ENCODE results near the gene KAT6B.

Gene KAT6B

GRCh38 chr10:74824184-74824899 lies 2.1 kb upstream of the KAT6B start:
- FAIRE-seq = no peak

- no peak for FAIRE-seq
These were observed 1.5 kb upstream of the KAT6B start for GRCh38 chr10:74824900-74825370.

DNA sequence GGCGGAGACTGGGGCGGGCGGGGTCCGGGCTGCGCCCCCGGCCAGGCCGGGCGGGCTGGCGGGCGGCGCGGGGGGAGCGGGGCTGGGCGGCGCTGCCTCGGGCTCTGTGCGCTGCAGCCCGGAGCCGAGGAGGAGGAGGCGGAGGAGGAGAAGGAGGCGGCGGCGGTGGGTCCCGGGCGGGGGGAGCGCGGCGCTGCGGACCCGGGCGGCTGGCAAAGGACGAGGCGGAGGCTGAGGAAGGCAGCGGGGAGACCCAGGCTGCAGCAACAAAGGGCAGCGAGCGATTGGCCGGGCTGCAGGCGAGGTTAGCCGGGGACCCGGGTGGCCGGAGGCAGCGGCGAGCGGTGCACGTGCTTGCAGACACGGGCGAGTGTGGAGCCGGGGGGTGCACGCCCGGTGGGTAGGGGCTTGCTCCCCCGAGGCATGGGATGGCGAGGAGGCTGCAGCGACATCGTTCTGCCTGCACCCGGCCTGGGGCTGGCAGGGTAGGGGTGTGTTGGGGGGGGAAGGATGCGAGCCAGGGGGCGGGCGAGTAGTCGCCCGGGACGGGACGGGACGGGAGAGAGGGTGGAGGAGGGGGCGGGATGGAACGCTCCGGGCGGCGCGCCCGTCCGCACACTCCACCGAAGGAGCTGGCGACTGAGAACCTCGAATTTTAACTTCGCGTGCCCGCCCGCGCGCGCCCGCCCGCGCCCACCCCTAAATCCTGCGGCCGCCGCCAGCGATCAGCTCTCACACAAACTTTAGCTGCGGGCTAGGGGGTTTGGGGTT lies 844 bp upstream of the KAT6B start:
- no peak for FAIRE-seq

- FAIRE-seq = no peak
These were observed 643 bp downstream of the KAT6B start for GRCh38 chr10:74827045-74827441.

GRCh38 chr10:74827694-74828093 lies 1.3 kb downstream of the KAT6B start:
- FAIRE-seq = no peak

DNA sequence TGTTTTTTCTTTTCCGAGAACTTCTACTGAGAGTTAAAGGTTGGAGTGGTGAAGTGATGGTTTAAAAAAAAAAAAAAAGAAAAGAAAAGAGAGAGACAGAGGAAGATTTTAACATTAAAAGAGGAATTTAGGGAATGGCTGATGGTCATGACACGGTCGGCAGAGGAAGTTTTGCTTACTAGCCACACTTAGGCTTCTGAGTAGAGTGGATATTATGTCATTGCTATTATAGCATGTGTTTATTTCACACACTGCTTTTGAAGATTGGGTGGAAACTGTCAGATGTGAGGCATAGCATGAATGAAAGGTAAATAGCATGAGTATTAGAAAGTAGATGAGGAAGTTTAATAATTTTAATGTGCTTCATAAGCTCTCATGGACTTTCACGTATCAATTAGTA lies 2.5 kb downstream of the KAT6B start:
- FAIRE-seq = no peak

GRCh38 chr10:74831518-74832120 lies 5.2 kb downstream of the KAT6B start:
- FAIRE-seq = no peak

GRCh38 chr10:74835963-74836362 lies 9.6 kb downstream of the KAT6B start:
- no peak for FAIRE-seq

- FAIRE-seq = no peak
These were observed 10.5 kb downstream of the KAT6B start for GRCh38 chr10:74836877-74837276.

GRCh38 chr10:74837743-74838142 lies 11.3 kb downstream of the KAT6B start:
- FAIRE-seq = no peak

DNA sequence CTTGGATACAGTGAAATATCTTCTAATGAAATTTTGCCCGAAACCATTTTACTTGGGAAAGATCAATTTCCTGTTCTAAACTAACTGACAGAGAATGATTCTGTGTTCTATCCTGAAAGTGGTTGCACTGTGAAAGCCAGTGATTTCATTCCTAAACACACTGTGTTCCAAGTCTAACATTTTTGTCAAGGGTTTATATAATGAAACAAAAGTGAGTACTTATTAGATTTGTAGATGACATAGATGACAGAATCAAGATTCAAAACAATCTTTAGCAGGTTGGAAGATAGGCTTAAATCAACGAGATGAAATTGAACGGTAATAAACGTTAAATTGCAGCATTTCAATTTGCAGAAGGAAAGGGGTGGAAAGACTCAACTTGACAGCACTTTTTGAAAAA lies 13.3 kb downstream of the KAT6B start:
- FAIRE-seq = no peak

DNA sequence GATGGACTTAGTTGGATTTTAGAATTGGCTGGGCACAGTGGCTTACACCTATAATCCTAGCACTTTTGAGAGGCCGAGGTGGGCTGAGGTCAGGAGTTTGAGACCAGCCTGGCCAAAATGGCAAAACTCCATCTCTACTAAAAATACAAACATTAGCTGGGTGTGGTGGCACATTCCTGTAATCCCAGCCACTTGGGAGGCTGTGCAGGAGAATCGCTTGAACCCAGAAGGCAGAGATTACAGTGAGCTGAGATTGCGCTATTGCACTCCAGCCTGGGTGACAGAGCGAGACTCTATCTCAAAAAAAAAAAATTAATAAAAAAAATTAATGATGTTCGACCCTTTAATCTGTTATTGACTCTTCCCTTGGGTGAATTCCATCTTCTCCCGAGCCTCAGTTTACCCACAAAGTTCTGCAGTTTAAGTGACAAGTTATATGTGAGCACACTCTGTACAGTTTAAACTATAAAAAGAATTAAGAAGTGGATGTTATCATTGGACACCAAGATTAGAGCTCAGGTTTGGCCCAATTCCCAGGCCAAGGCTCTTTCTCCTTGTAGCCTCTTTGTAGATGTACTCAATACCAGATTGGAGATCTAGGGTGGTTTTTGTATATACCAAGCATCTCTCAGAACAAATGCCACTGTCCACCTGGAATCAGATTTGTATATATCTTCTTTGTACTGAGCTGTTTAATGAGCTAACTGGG lies 15.0 kb downstream of the KAT6B start:
- no peak for FAIRE-seq

- no peak for FAIRE-seq
These were observed 16.0 kb downstream of the KAT6B start for GRCh38 chr10:74842301-74842954.

DNA sequence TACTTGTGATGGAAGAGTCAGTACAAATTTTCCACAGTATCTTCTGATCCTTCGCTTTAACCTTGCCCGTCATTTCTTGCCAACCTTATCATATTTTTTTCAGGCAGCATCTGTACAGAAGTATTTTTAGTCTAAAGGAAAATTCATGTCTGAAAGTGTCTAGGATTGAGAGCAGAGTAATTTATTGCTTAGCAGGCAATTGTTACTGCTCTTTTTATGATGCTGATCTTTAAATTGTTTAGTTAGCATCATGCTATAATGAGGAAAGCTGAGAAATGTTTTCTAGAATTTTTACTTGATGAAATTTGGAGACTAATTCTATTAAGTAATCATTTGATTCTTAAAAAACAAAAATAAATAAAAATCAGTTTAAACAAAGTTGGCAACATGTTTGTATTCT lies 20.6 kb downstream of the KAT6B start:
- FAIRE-seq = no peak

DNA sequence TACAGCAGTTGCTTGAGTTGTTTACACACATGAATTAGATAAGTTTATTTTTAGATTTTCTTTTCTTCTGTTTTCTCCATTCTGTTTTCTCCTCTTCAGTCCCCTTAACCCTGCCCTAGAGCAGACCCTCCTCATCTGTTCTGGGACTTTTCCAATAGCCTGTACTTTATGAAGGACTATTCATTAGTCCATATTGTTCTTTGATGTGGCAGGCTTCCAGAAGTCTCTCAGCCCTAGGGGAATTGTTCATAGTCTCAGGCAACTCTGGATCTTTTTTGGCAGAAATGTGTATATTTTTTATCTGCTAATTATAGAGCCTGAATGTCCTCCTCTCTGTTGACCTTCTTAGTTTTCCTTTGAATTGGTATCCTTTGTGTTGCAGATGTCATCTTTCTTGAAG lies 25.4 kb downstream of the KAT6B start:
- no peak for FAIRE-seq

DNA sequence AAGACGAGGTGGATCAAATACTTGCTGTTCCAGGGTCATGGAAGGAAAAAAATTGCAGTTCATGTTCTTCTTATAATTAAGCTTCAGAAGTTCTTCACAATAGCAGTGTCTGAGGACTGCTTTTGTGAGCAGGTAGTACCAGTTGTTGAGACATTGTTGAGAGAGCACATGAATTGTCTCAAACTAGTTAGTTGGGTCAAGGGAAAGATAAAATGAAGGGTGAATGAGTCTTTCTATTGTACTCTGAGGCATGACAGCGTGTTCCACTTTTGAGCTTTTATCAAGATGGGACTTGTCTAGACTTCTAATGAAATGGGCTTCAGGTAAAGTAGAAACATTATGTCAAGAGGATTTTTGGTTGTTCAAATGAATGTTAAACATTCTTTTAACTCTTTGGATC lies 26.0 kb downstream of the KAT6B start:
- no peak for FAIRE-seq

GRCh38 chr10:74854610-74855009 lies 28.2 kb downstream of the KAT6B start:
- FAIRE-seq = no peak

DNA sequence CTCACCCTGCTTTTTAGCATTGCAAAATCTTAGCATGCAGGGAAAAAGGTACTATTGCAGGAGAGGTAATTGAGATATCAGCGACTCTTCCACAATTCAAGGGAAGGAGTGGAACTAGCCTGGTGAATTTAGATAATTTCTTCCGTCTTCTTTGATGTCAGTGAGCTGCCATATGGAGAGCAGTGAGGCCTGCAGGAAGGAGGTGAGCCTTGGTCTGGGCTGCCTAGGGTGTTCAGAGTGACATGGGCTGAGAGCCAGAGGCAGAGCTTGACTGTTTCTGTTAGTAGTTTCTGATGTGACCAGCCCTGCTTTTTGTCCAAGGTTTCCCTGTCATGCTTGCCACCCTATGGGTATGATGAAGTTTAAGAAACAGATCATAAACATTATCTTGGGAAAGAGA lies 28.6 kb downstream of the KAT6B start:
- FAIRE-seq = no peak

- FAIRE-seq = no peak
These were observed 29.0 kb downstream of the KAT6B start for GRCh38 chr10:74855439-74855838.

DNA sequence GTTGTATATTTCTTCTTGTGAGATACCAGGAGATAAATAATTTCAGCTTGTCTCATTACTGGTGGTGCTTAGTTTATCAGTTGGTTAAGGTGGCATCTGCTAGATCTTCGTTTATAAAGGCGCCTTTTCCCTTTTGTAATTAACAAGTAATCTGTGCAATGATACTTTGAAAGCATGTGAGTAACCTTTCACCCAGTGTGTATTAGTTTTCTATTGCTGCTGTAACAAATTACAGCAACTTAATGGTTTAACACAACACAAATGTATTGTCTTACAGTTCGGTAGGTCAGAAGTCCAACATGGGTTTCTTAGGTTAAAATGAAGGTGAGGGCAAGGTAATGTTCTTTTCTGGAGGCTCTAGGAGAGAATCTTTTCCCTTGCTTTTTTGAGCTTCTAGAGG lies 30.5 kb downstream of the KAT6B start:
- no peak for FAIRE-seq

- FAIRE-seq = no peak
These were observed 31.2 kb downstream of the KAT6B start for GRCh38 chr10:74857586-74857985.

DNA sequence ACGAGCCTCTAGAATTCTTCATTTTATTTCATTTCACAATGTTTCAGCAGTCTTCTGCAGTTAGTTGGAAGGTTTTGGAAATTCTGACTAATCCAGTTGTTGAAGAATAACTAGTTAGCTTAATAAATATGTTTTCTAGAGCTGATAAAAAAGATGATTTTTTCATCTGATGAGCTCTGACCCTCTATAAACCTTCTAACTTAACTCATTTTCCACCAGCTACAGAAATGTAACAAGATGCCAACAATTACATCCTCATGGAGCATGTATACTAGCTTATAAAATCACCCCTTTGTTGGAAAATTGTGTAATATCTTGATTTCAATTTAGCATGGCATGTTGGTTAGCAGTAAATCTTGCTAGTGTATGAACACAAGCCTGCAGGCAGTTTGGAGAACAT lies 33.1 kb downstream of the KAT6B start:
- no peak for FAIRE-seq

GRCh38 chr10:74862625-74863024 lies 36.2 kb downstream of the KAT6B start:
- no peak for FAIRE-seq
